Tongue (tissue), 2 donors: Measurements from ENCODE around the gene TNIP2. TPM values are rescaled to one million over a fixed set of nuclear protein-coding genes. Genes with fewer than 3 reads are reported as not detected.
"Not testable (repeated sequence)": the region's sequence is repeated elsewhere in the genome, so short reads cannot be mapped to it uniquely, and the experiment has no call there.

Experiments
- DNase-seq: peaks from one replicate; pipeline ENCODE4 v3.0.0-alpha.2; 2015
- total RNA-seq: library from RNA; depleted of rRNA; stranded (reverse); fragments of >200 nt; gene quantifications from one replicate; pipeline ENCODE4 v1.2.3, GENCODE V29; 2014

The TNIP2 gene
- total RNA-seq, 1 donor from 2014 or later = 20.7 TPM

- DNase-seq = peak; percentile 51
These were observed 38.6 kb upstream of the TNIP2 start for GRCh38 chr4:2794486-2795299.

DNA sequence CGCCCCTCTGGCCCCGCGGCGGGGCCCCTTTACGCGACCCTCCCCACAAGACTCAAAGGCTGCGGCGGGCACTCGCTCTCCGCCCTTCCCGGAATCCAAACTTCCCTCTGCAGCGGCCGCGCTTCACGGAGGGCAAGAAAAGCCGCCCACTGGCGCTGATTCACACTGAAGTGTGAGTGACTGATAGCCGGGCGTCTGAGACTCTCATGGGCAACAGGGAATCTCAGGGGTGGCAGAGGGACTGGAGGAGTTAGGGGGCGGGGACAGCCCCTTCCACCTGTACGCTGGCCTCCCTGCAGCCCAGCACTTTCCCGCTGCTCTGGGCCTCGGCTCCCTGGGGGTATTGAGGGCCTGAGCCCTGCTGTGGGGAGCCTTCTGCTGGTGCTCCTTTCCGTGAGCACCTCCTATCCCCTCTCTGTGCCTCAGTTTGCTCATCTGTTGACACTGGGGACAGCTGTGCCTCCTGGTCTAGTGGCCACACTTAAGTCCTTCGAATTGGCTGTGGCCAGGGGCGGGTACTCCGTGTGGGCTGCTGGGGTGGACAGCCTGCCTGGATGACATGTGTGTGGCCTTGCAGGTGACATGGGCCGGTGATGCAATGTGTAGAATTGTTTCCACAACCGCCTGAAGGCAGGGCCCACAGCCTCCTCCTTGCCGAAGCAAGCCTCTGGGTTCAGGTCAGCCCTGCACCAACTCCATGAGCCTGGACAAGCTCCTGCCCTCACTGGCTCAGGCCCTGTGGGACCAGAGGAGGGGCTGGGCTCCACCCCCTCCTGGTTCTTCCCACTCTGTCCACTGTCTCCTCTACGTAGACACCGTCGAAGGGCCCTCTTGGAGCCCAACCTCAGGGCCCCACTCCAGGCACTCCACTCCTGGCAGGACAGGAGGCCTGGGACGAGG lies 37.7 kb upstream of the TNIP2 start:
- no peak for DNase-seq

- DNase-seq = peak; percentile 88
These were observed 36.8 kb upstream of the TNIP2 start, which contains the start of gene SH3BP2 for GRCh38 chr4:2792711-2793585. TSS of gene SH3BP2 (plus strand) at chr4:2793085. CDS start at chr4:2820618, 27,533 bp downstream.

DNA sequence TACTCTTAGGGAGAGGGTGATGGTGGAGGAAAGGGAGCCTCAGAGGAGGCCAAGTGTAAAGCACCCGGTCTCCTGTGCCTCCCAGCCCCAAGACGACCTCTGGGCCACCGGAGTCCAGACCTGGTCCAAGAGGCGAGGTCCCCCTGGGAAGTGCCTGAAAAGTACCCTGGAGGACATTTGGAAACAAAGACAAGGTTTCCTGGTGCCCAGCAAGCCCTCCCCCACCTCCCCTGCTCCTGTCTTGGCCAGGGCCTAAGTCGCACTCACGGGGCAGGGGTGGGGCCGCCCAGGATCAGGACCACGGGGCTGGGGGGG lies 36.2 kb upstream of the TNIP2 start:
- no peak for DNase-seq

- no peak for DNase-seq
These were observed 35.6 kb upstream of the TNIP2 start for GRCh38 chr4:2791518-2792395.

DNA sequence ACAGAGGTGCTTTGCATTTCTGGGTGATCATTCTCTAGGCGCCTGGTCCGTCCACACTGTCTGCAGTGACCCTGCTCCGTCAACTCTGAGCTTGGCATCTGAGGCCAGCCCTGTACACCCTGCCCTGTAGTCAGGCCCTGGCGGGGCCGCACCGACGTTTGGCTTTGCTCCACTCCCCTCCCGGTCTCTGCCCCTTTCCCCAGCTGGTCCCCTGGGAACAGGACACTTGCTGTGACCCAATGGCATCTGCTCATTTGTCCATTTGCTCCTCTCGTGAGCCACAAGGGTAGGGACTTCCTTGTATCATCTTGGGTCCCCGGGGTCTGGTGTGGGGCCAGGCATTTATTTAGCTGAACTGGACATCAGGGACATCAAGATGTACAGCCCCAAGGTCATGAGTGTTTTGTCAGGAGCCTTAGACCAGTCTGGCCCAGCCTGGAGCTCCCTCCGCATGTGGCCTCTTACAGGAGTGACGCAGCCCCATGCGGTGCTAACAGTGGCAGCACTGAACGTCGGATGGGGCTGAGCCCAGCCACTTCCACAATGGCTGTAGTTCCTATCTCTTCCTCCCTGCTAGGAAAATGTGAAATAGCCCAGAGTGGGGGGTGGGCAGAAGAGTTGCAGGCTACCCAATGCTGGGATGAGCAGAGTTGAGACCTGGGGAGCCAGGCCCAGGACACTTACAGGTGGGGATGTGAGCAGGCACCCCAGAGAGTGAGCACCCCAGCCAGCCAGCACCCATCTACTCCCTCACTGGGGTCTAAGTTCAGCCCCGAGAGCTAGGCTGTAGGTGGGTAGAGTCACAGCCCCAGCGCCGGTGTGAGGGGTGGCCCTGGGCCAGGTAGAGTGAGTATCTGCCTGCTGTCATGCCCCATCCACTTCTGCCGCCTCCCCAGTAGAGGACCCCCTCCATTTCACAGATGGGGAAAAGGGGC lies 34.7 kb upstream of the TNIP2 start:
- no peak for DNase-seq

GRCh38 chr4:2789793-2790582 lies 33.9 kb upstream of the TNIP2 start:
- no peak for DNase-seq

- DNase-seq = no peak
These were observed 33.2 kb upstream of the TNIP2 start for GRCh38 chr4:2789351-2789750.

DNA sequence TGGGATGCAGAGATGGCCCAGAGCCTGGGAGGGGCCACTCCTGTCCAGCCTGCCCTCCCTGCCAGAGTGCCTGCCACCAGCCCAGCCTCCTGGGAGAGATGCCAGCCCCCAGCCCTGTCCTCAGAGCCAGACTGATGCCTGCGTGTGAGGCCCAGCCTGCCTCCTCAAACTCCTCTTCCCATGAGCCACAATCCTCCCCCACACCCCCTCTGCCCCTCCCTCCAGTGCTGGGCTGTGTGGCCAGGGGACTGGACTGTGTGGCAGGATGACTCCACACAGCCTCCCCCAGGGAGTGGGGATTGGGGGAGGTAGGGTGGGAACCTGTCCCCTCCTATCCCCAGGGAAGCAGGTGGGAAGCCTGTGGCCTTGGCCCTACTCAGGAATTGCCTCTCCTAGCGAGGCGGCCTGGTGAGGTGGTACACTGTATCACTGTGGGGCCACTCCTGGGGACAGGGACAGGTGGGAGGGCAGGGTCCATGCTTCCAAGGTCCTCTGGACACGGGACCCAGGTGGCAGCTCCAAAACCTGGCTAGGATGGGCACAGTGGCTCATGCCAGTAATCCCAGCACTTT lies 32.5 kb upstream of the TNIP2 start:
- DNase-seq = no peak

DNA sequence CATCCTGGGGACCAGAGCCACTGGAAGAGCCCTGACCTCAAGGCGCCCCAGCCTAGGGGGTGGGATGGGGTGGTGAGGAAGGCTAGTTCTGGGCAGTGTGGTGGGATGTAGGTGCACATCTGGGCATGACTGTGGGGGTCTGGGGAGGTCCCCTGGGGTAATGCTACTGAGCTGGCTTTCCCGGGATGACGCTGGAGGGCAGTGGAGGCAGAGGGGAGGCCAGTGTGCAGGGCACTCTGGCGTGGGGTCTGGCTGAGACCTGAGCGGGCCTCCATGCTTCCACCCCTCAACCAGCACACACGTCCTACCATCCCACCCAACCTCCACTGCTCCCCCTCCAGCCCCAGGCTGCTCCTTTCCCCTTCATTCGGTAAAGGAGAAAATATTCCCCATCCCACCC lies 32.0 kb upstream of the TNIP2 start:
- DNase-seq = no peak

GRCh38 chr4:2787230-2788100 lies 31.3 kb upstream of the TNIP2 start:
- DNase-seq = no peak

DNA sequence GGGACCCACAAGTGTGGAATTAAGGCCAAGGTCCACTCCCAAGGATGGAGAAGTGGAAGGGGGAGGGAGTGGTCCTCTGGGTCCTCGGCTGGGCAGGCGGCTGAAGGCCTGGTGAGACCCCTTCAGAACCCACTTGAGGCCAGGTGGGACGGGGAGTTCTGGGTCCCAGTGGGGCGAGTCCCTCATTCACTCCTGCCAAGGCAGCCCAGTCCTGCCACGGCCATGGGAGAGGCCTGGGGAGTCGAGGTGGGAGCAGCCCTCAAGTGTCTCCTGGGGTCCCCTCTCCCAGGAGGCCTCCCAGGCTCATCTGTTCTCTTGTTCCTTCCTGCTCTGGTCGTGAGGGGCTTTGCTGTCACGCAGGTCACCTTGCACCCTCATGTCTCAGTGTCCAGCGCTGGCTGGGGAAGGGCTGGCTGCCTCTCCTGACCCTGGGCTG lies 30.7 kb upstream of the TNIP2 start:
- DNase-seq = no peak

DNA sequence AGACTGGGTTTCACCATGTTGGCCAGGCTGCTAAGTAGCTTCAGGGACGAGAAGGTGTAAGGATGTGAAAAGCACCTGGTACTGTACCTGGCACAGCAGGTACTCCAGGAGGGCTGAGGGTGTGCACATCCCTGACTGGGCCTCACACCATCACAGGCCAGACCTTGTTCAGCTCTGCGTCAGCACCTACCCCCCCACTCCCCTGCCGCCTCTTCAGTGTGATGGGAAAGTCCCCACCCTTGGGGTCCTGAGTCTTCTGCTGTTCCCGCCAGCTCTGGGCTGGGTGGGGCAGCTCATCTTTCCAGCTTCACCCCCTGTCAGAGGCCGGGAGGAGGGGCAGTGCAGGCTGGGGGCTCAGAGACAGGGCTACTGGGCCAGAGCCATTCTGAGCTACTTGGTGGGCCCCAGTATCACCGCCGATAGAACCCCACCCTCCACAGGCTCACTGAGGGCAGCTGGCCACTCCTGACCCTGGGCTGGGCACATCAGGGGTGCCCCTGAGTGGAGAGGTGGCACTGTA lies 30.1 kb upstream of the TNIP2 start:
- DNase-seq = no peak

DNA sequence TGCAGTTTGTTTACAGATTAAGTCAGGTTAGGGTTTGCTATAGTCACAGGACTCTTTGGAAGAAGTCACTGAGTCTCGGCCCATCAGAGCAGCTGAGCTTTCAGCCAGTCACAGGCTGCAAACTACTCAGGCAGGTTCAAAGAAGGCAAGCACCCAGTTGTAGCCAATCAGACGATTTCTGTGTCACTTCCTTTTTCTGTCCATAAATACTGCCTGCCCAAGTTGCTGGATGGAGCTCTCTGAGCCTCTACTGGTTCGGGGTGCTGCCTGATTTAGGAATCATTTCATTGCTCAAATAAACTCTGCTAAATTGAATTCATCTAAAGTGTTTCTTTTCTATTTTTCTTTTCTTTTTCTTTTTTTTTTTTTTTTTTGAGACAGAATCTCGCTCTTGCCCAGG lies 29.5 kb upstream of the TNIP2 start:
- DNase-seq = no peak

- no peak for DNase-seq
These were observed 27.7 kb upstream of the TNIP2 start for GRCh38 chr4:2783790-2784189.

DNA sequence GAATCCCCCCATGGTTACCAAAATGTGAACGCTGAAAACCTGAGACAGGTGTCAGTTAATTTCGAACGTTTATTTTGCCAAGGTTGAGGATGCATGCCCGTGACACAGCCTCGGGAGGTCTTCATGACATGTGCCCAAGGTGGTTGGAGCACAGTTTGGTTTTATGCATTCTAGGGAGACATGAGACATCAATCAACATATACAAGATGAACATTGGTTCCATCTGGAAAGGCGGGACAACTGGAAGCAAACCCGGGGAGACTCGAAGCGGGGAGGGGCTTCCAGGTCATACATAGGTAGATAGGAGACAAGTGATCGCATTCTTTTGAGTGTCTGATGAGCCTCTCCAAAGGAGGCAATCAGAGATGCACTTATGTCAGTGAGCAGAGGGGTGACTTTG lies 25.8 kb upstream of the TNIP2 start:
- no peak for DNase-seq

- DNase-seq = not testable (repeated sequence)
These were observed 24.5 kb upstream of the TNIP2 start for GRCh38 chr4:2780643-2781042.

GRCh38 chr4:2771264-2771663 lies 15.1 kb upstream of the TNIP2 start:
- DNase-seq = no peak
